GM21423 (cell line): ENCODE measurements around the gene DMP1.
"Not testable (repeated sequence)": the region's sequence is repeated elsewhere in the genome, so short reads cannot be mapped to it uniquely, and the experiment has no call there.

Experiments used
- ATAC-seq: cut with Tn5 transposase; IDR thresholded peaks from one replicate; pipeline ENCODE4 v1.9.1; 2021; ENCODE audit warnings: mild to moderate bottlenecking, moderate library complexity; ENCODE audit not compliant: unreplicated experiment

Gene DMP1

DNA sequence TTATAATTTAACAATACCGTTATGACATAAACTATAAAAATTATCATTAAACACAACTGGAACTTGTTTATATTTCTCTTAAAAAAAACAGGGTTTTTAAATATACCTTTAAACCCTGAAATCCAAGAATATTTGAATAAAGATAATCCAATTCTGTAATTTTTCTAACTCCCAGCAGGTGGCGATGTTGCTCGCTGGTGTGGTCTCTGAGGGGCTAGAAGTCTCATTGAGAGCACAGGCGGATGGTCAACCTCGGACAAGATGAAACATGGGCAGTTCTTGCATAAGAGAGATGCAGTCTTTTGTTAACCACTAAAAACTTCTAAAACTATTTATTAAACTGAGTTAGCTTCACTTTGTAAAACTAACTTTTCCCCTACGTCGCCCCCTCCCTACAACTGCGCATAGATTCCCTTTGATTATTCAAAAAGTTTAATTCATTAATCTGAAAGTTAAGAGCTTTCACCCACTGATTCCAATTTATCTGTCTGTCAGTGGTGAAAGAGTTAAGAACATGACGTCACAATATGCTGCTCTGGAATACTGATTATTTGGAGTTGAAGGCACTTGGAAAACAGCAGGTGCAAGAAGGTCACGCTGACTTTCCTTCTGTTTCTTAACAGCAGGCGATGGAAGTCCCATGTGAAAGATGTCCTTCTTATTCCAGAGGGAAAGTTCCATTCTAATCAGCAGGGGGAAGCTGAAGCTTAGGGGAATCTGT lies 29.5 kb downstream of the DMP1 start:
- ATAC-seq = no peak

DNA sequence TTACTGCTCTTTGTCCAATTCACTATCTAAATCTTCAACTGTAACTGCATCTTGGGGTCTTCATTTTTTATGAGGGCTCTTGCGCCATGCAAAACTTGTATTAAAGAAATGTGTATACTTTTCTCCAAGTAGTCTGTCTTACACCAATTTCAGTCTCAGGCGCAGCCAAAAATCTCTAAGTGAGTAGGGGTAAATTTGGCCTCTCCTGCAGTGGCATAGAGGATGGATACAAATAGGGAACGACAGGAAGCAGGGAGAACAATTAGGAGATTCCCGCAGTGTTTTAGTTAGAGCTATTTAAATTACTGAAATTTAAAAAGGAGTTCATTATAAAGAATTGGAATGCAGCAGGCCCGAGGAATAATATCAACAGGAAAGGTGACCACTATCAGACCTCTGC lies 30.2 kb downstream of the DMP1 start:
- ATAC-seq = no peak

DNA sequence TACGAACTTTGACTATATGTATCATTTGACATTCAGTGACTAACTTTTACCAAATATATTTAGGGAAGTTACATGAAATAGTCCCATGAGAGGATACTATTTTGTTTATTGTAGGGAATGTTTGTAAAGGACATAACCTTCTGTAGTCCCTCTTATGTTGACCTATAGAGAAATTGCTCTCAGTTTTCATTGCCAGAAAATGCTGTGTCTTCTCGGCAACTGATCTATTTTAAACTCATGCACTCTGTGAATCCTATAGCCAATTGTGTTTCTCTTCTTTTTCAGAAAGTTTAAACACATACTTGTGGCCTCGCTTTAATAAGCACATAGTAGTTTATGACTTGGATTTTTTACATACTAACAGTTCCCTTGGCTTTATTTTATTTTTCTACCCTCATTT lies 38.2 kb downstream of the DMP1 start:
- no peak for ATAC-seq

DNA sequence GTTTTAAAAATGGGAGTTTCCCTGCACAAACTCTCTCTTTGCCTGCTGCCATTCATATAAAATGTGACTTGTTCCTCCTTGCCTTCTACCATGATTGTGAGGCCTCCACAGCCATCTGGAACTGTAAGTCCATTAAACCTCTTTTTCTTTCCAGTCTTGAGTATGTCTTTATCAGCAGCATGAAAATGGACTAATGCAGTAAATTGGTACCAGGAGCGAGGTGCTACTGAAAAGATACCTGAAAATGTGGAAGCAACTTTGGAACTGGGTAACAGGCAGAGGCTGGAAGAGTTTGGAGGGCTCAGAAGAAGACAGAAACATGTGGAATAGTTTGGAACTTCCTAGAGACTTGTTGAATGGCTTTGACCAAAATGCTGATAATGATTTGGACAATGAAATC lies 40.9 kb downstream of the DMP1 start:
- ATAC-seq = not testable (repeated sequence)

DNA sequence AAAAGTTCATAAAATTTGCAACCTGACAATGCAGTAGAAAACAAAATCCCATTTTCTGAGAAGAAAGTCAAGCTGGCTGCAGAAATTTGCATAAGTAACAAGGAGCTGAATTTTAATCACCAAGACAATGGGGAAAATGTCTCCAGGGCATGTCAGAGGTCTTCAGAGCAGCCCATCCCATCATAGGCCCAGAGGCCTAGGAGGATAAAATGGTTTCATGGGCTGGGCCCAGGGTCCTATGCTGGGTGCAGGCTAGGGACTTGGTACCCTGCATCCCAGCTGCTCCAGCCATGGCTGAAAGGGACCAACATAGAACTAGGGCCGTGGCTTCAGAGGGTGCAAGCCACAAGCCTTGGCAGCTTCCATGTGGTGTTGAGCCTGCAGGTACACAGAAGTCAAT lies 42.0 kb downstream of the DMP1 start:
- not testable (repeated sequence) for ATAC-seq

DNA sequence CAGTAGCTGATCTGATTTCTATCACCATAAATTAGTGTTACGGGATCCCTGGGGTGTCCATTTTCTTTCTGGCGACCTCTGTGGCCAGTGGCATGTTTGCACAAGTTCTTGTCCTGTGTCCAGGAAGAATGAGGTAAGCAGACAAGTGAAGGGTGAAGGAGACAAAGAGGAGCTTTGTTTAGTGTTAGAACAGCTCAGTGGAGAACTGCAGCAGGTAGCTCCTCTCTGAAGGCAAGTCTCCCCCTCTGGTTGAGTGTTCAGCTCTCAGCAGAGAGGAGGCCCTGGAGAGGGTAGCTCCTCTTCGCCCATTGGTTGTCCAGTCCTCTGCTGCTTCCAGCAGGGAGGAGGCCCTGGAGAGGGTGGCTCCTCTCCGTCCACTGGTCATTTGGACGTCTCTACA lies 47.2 kb downstream of the DMP1 start:
- no peak for ATAC-seq

DNA sequence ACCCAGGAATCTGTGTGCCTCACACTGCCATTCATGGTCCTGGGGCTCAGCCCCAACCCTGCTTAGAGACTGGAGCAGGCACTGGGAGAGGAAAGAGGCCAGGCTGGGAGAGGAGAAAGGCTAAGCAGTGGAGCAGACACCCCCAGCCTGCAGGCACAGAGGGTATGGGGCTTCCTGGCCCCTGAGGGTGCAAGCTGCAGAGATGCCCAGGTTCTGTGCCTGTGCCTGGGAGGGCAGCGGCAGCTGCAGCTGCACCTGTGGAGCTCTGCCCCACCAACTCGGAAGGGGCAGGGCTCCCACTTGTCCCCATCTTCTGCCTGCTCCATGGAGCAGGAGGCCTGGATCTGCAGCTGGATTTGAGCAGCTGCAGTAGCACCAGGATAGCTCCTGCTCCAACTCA lies 47.9 kb downstream of the DMP1 start:
- no peak for ATAC-seq

DNA sequence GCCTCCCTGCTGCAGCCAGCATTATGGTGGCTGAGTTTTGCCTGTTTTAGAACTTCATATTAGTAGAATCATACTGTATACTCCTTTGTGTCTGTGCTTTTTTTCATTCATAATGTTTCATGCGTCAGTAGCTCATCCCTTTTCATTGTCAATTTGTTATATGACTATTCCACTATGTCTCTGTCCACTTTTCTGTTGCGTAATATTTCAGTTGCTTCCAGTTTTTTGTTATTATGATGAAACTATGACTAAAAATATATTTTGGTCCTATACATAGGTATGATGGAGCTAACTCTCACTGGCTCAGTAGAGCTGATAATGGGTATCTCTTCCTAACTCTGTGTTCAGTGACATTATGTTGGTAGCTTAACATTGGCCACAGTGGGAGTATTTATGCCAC lies 48.3 kb downstream of the DMP1 start:
- no peak for ATAC-seq

DNA sequence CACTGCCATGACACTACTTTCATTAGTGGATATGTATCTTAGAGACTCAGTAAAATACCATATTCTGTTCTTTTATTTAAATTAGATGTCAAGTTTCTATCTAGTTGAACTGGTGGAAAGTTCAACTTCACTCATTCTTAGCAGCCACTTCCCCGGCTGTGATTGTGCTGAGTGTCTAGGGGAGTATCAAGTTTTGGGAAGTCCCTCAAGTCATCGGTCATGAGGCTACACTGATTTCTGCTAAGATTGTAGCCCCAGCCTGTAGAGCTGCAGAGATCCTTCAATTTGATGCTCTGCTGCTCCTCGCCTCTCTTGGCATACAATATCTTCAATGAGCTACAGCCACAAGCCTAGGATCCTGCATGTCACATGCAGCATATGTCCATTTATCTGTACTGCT lies 53.9 kb downstream of the DMP1 start:
- ATAC-seq = no peak

DNA sequence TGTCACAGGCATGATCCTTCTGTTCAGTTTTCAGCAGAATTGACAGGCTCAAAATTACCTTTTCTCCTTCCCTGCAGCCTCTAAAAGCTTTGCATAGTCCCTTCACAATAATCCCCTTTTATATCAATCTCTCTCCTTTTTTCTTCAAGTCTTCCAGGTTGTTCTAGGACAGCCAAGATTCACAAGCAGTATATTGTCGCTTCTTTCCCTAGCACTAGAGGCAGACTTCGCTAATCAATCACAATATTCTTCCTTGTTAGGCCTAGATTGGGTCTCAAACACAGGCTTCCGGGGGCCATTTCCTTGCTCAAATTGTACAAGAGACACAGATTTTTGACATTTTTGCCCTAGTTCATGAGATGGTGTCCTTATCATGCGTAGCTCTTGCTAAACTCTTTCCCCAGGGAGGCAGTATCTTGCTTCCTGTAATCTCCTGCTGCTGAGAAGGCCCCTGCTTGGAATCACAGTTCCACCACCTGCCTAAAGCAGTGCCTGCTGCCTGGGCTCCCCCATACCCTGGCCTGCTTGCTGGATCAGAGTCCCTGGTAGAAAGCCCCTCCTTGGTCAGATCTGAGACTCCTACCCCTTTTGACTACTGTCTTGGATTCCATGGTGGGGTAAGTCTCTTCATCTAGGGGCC lies 57.3 kb downstream of the DMP1 start:
- no peak for ATAC-seq
